GM10266 (cell line): ENCODE measurements around the gene CSNK1A1L.

Experiments used
- DNase-seq: peaks from one replicate; pipeline ENCODE4 v3.0.0; 2012; ENCODE audit errors: extremely low spot score
- TF ChIP-seq, protein P1 (sequence below): IDR thresholded peaks from 2 replicates; pipeline ENCODE4 v1.5.1; 2012; ENCODE audit warnings: mild to moderate bottlenecking, low read depth; ENCODE audit not compliant: control insufficient read depth, insufficient read depth; ENCODE audit errors: missing control alignments

Gene CSNK1A1L

DNA sequence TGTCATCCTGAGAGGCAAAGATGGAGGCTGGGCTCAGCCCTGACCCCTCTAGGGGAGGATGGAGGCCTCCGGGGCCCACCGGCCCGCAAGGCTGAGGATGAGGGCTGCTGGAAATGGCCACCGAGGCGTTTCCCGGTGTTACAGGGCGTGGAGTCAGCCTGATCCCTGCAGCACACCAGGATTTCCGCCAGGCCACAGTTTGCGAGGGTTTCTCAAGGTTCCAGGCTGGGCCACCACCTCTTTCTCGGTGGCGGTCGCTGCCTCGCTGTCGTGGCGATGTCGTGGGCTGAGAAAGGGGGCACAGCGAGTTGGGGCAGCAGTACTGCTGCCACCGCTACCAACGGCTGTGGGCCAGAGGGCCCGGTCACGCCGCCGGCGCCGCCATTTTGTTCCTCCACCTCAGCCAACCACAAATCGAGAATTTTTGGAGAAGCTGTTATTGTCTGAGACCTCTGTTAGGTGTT is at the start of gene CSNK1A1L:
CSNK1A1L (minus strand) TSS at position 414 of the 464 bp plus-strand sequence; CDS start at position 6, 408 bp downstream.
- TF ChIP-seq, protein P1, sequence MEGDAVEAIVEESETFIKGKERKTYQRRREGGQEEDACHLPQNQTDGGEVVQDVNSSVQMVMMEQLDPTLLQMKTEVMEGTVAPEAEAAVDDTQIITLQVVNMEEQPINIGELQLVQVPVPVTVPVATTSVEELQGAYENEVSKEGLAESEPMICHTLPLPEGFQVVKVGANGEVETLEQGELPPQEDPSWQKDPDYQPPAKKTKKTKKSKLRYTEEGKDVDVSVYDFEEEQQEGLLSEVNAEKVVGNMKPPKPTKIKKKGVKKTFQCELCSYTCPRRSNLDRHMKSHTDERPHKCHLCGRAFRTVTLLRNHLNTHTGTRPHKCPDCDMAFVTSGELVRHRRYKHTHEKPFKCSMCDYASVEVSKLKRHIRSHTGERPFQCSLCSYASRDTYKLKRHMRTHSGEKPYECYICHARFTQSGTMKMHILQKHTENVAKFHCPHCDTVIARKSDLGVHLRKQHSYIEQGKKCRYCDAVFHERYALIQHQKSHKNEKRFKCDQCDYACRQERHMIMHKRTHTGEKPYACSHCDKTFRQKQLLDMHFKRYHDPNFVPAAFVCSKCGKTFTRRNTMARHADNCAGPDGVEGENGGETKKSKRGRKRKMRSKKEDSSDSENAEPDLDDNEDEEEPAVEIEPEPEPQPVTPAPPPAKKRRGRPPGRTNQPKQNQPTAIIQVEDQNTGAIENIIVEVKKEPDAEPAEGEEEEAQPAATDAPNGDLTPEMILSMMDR, result no peak
- no peak for DNase-seq

DNA sequence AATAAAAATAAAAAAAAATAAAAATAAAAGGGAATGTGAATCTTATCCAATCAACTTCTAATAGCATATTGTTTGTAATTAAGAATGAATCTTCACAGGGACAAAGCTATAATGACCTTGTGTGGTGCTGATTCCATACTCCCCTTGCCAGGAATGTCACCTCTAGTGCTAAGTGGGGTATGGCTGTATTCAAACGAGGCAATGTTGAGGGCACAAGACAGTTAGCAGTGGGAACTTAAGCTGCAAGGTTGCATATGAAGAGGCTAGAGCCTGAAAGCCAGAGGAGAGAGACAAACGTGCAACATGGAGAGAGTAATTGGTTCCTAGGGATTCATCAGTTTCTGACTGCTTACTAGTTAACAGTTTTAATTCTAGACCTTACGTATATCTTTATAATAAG is 43.9 kb upstream of the CSNK1A1L start:
- no peak for DNase-seq
- TF ChIP-seq, protein P1, result no peak

DNA sequence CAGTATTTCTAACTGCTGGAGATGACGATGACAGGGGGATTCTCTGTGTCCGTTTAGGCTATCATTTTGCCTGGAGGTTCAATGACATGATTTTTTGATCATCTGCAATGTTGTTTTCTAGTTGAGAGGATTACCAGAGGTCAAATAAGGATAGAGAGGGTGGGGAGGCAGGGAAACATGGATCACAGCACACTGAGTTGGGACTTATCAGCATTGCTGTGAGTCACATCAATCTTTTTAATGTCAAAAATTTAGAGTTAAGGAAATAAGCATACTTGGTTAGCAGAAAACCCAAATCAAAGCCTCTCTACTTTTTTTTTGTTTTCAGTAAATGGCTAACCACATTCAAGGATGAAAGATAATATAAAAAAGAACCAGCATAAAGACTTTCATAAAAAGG is 43.0 kb upstream of the CSNK1A1L start:
- no peak for DNase-seq
- TF ChIP-seq, protein P1, result no peak

DNA sequence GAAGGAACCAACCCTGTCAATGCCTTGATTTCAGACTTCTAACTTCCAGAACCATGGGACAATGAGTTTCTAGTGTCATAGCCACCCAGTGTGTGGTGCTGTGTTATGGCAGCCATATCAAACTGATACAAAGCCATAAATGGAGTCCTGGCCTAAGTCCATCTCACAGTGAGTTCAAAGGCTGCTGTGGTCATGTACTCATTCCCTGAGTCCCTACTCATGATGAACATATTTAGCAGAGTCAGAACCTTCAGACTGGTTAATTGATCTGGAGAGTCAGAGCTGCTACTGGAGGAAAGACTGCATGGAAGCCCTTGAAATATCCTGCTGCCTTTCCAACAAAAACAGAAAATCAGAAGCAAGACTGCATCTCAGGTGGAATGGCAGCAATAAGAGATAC is 39.2 kb upstream of the CSNK1A1L start:
- TF ChIP-seq, protein P1, result no peak
- DNase-seq, result no peak

DNA sequence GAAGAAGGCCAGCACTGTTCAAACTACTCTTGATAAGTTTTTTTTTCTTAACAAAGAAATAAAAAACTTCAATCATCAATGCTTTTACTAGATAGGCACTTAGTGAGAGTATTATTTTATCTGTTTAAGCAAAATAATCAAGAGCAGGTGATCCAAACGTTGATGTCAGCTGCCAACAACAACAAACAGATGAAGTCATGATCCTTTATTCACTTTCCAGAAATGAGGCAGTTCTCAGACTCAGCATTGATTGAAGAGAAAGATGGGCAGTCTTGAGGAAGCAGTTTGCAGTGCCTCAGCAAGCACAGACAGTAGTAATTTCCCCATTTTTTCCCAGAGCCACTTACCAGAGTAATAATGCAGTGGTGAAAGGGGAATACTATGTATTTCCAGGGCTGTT is 38.4 kb upstream of the CSNK1A1L start:
- DNase-seq, result no peak
- TF ChIP-seq, protein P1, result no peak

DNA sequence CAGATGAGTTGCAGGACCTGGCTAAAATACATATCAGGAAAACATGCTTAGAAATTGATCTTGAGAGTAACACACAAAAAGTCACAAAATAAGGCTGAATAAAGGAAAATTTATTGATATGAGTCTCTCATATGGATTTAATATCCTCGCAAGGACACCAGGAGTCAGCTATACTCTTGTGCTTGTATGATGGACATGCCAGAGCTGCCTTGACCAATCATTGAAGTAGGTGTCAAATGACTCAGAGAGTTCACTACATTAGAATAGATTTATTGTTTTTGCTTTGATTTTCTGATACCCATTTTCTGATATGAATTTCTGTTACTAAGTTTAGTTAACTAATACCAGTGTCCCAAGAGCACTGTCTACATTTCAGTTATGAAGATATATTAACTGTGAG is 37.4 kb upstream of the CSNK1A1L start:
- DNase-seq, result no peak
- TF ChIP-seq, protein P1, result no peak

DNA sequence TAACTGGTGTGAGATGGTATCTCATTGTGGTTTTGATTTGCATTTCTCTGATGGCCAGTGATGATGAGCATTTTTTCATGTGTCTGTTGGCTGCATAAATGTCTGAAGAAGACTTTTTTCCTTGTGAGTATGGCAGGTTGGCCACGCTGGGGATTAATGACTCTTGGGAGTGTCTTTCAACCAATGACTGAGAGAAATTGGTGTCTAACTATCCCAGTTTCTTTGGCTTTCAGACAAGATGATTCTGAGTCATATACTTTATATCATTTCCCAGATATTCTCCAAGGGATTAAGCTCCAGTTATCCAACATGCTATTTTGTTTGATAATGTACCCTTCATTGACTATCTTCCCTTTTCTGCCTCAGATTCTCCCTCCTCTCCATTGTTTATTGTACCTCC is 35.5 kb upstream of the CSNK1A1L start:
- TF ChIP-seq, protein P1, result no peak
- no peak for DNase-seq
